GM20000 (cell line): ENCODE measurements around the gene AKR1B1.

Experiments
- DNase-seq: peaks from one replicate; pipeline ENCODE4 v3.0.0; 2012; ENCODE audit warnings: low spot score
- CTCF ChIP-seq: IDR thresholded peaks from 2 replicates; pipeline ENCODE4 v1.5.1; 2012; ENCODE audit warnings: mild to moderate bottlenecking, control low read depth; ENCODE audit errors: extremely low read depth, missing control alignments

Gene AKR1B1

GRCh38 chr7:134480202-134480601, 21.3 kb upstream of the AKR1B1 start:
- no peak for TF ChIP-seq CTCF

GRCh38 chr7:134478707-134479106, 19.8 kb upstream of the AKR1B1 start:
- TF ChIP-seq CTCF, result no peak
- no peak for DNase-seq

More at GRCh38 chr7:134480202-134480601, 21.3 kb upstream of the AKR1B1 start:
- no peak for DNase-seq

DNA sequence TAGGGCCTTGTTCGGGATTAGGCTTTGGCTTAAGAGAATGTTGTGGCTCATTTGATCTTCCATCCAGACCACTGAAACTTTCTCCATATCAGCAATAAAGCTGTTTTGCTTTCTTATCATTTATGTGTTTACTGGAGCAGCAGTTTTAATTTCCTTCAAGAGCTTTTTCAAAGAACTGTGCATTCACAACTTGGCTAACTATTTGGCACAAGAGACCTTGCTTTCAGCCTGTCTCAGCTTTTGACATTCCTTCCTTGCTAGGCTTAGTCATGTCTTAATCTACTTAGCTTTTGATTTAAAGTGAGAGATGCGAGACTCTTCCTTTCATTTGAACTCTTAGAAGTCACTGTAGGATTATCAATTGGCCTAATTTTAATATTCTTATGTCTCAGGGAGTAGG, 19.1 kb upstream of the AKR1B1 start:
- TF ChIP-seq CTCF, result no peak

DNA sequence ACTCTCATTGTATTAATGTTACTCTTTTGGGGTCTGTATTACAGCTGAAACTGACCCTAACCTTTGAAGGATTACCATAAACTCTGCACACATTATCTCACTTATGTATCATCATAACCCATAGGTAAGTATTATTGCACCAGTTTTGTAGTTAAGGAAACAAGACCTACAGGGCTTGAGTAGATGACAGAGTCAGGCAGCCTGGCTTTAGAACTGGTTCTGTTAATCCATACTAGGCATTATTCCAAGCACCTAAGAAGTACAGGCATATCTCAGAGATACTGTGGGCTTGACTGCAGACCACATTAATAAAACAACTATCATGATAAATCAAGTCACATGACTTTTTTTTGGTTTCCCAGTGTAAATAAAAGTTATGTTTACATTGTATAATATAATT, 17.1 kb upstream of the AKR1B1 start:
- DNase-seq, result no peak
- TF ChIP-seq CTCF, result no peak

More for the DNA sequence above, 19.1 kb upstream of the AKR1B1 start:
- DNase-seq, result no peak

- DNase-seq, result no peak
- TF ChIP-seq CTCF, result no peak
Measured at GRCh38 chr7:134474828-134475227, 15.9 kb upstream of the AKR1B1 start.

GRCh38 chr7:134473861-134474291, 15.0 kb upstream of the AKR1B1 start:
- no peak for DNase-seq

GRCh38 chr7:134472572-134473244, 13.8 kb upstream of the AKR1B1 start:
- no peak for TF ChIP-seq CTCF
- DNase-seq, result no peak

More at GRCh38 chr7:134473861-134474291, 15.0 kb upstream of the AKR1B1 start:
- no peak for TF ChIP-seq CTCF
